ENCODE measurements around the gene STAT2. TPM values are rescaled to one million over a fixed set of nuclear protein-coding genes. Genes with fewer than 3 reads are reported as not detected.
"Not testable (repeated sequence)": the region's sequence is repeated elsewhere in the genome, so short reads cannot be mapped to it uniquely, and the experiment has no call there.

Gene STAT2
- total RNA-seq, 3 donors from 2014 or later (not counting 1 experiment from before 2014, with no cell fraction given), result 140 to 157 (median 143) TPM

DNA sequence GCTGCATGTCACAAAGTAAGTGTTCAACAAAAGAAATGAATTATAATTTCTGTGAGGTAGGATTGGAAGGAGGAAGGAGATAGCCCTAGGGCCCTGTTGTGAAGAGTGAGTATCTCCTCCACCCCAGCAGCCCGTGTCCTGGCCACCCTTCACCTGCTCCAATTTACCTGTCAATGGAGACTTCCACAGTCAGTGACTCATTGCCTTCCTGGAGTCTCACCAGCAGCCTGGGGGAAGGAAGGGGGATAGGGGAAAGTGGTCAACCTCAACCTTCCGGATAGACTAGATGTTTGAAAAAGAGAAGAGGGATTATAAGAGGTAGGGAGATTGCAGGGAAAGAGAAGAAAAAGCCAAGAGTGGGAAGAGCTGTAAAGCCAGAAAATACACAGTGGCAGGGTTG, 9.2 kb downstream of the STAT2 start:
- ATAC-seq (no peak), DNase-seq (no peak)
- H3K4me1 Mint-ChIP-seq, result no peaks in the 10 kb centered on the region
- TF ChIP-seq, protein P1, sequence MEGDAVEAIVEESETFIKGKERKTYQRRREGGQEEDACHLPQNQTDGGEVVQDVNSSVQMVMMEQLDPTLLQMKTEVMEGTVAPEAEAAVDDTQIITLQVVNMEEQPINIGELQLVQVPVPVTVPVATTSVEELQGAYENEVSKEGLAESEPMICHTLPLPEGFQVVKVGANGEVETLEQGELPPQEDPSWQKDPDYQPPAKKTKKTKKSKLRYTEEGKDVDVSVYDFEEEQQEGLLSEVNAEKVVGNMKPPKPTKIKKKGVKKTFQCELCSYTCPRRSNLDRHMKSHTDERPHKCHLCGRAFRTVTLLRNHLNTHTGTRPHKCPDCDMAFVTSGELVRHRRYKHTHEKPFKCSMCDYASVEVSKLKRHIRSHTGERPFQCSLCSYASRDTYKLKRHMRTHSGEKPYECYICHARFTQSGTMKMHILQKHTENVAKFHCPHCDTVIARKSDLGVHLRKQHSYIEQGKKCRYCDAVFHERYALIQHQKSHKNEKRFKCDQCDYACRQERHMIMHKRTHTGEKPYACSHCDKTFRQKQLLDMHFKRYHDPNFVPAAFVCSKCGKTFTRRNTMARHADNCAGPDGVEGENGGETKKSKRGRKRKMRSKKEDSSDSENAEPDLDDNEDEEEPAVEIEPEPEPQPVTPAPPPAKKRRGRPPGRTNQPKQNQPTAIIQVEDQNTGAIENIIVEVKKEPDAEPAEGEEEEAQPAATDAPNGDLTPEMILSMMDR (IDR thresholded peaks at IDR 0.05), result no peak
- no peaks in the 10 kb centered on the region for H3K27me3 ChIP-seq (ENCODE audit: control insufficient read depth, insufficient read depth, low read length)
- H3K36me3 ChIP-seq (ENCODE audit: control insufficient read depth, insufficient read depth, low read length), result peaks cover 83% of the 10 kb centered on the region
- peaks cover 11% of the 10 kb centered on the region for H3K36me3 Mint-ChIP-seq
- H3K27ac ChIP-seq (ENCODE audit: low read length), result no peak overlapping the region
- H3K4me1 ChIP-seq (ENCODE audit: control insufficient read depth, insufficient read depth, low read length), result no peaks in the 10 kb centered on the region
- no peaks in the 10 kb centered on the region for H3K27me3 Mint-ChIP-seq (ENCODE audit: low read depth in 2 of 2)
- intact Hi-C loops (cut with micrococcal nuclease), result no loop called here
- H3K4me3 ChIP-seq (ENCODE audit: low read length), result no peak overlapping the region
- no peaks in the 10 kb centered on the region for H3K9me3 Mint-ChIP-seq
- H3K9me3 ChIP-seq (ENCODE audit: control insufficient read depth, insufficient read depth, low read length), result no peaks in the 10 kb centered on the region
- no peak overlapping the region for H3K4me3 Mint-ChIP-seq
- 100% methylated on average over 1 of the region's 2 CpGs for WGBS (ENCODE audit: insufficient coverage)
- H3K27ac Mint-ChIP-seq, result peak overlapping the region in 1 of 2 donors; percentile 32

DNA sequence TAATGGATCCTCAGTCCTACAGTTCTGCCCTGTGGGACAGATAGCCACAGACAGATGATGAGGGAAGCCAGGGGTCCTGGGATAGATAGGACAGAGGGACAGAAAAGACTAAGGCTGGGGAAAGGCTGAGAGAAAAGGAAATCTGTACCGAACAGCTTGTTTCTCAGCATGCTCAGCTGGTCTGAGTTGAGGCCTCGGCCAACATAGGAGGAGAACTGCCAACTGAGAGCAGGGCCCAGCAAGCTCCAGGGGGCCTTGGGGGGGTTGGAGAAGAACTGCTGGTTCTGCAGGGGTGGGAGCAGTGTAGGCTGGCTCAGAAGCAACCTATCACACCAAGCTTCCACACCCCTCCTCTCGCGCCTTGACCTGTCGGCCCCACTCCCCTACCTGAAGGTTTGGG, 11.1 kb downstream of the STAT2 start:
- intact Hi-C loops (cut with micrococcal nuclease), result no loop called here
- H3K4me1 Mint-ChIP-seq, result peaks cover 0 to 3% of the 10 kb centered on the region in 2 donors
- WGBS (ENCODE audit: insufficient coverage), result 100% methylated on average over 5 of the region's 5 CpGs
- TF ChIP-seq, protein P1 (IDR thresholded peaks at IDR 0.05), result no peak
- Histone ChIP-seq H3K27me3 (ENCODE audit: control insufficient read depth, insufficient read depth, low read length) (no peaks in the 10 kb centered on the region), H3K9me3 (ENCODE audit: control insufficient read depth, insufficient read depth, low read length) (no peaks in the 10 kb centered on the region), H3K4me1 (ENCODE audit: control insufficient read depth, insufficient read depth, low read length) (no peaks in the 10 kb centered on the region), H3K36me3 (ENCODE audit: control insufficient read depth, insufficient read depth, low read length) (peaks cover 73% of the 10 kb centered on the region), H3K27ac (ENCODE audit: low read length) (no peak overlapping the region), H3K4me3 (ENCODE audit: low read length) (no peak overlapping the region)
- no peak overlapping the region for H3K27ac Mint-ChIP-seq
- peaks cover 11% of the 10 kb centered on the region for H3K36me3 Mint-ChIP-seq
- no peaks in the 10 kb centered on the region for H3K9me3 Mint-ChIP-seq
- no peak for DNase-seq
- H3K27me3 Mint-ChIP-seq (ENCODE audit: low read depth in 2 of 2), result no peaks in the 10 kb centered on the region
- ATAC-seq, result no peak
- no peak overlapping the region for H3K4me3 Mint-ChIP-seq

DNA sequence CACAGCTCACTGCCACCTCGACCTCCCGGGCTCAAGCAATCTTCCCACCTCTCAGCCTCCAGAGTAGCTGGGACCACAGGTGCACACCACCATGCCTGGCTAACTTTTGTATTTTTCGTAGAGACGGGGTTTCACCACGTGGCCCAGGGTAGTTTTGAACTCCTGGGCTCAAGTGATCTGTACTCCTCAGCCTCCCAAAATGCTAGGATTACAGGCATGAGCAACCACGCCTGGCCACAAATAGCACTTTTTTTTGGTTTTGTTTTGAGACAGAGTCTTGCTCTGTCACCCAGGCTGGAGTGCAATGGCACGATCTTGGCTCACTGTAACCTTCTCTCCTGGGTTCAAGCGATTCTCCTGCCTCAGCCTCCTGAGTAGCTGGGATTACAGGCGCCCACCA, 12.7 kb downstream of the STAT2 start:
- H3K4me3 ChIP-seq (ENCODE audit: low read length); DNase-seq; ATAC-seq; H3K9me3 ChIP-seq (ENCODE audit: control insufficient read depth, insufficient read depth, low read length); H3K27ac Mint-ChIP-seq; H3K27ac ChIP-seq (ENCODE audit: low read length); H3K27me3 Mint-ChIP-seq (ENCODE audit: low read depth in 2 of 2); H3K4me1 ChIP-seq (ENCODE audit: control insufficient read depth, insufficient read depth, low read length); intact Hi-C loops (cut with micrococcal nuclease); H3K27me3 ChIP-seq (ENCODE audit: control insufficient read depth, insufficient read depth, low read length); H3K9me3 Mint-ChIP-seq; H3K4me3 Mint-ChIP-seq: not testable (repeated sequence)
- 88% methylated on average over 9 of the region's 9 CpGs for WGBS (ENCODE audit: insufficient coverage)
- peaks cover 72% of the 10 kb centered on the region for H3K36me3 ChIP-seq (ENCODE audit: control insufficient read depth, insufficient read depth, low read length)
- Mint-ChIP-seq H3K36me3 (peaks cover 21% of the 10 kb centered on the region), H3K4me1 (peaks cover 0 to 11% of the 10 kb centered on the region in 2 donors)

DNA sequence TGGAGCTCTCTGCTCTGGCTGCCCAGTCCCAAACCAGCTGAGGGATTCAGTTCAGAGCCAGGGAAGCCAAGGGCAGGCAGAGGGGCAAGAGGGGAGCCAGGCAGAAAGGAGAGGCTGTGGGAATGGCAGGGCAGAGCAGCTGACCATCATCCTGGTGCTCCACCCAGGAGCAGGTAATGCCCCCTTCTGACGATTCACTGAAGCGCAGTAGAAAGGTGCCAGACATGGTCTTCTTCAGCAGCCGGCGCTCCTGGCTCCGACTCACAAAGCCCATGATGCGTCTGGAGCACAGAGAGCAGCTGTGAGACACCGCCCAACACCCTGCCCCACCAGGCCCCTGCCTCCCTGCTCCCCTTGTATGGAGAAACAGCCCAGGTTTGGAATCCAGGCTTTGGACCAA, 13.2 kb downstream of the STAT2 start:
- no peak for ATAC-seq
- H3K27ac ChIP-seq (ENCODE audit: low read length), result no peak overlapping the region

DNA sequence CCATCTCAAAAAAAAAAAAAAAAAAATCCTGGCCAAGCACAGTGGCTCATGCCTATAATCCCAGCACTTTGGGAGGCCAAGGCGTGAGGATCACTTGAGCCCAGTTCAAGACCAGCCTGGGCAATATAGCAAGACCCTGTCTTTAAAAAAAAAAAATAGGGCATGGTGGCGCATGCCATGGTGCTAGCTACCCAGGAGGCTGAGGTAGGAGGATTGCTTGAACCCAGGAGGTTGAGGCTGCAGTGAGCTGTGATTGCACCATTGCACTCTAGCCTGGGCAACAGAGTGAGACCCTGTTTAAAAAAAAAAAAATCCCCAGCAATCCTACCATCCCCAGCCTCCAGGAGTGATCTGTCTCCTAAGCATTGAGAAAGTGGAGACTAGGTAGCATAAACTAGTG, 17.6 kb downstream of the STAT2 start:
- H3K36me3 Mint-ChIP-seq, result not testable (repeated sequence)

More for the DNA sequence above, 13.2 kb downstream of the STAT2 start:
- no peaks in the 10 kb centered on the region for H3K9me3 Mint-ChIP-seq
- H3K4me3 ChIP-seq (ENCODE audit: low read length), result no peak overlapping the region
- H3K4me3 Mint-ChIP-seq, result no peak overlapping the region
- intact Hi-C loops (cut with micrococcal nuclease), result no loop called here
- H3K27me3 ChIP-seq (ENCODE audit: control insufficient read depth, insufficient read depth, low read length), result no peaks in the 10 kb centered on the region
- H3K27me3 Mint-ChIP-seq (ENCODE audit: low read depth in 2 of 2), result no peaks in the 10 kb centered on the region
- peak in 1 of 2 donors; percentile 40 for DNase-seq
- peaks cover 0 to 11% of the 10 kb centered on the region in 2 donors for H3K4me1 Mint-ChIP-seq
- 91% methylated on average over 7 of the region's 7 CpGs for WGBS (ENCODE audit: insufficient coverage)
- no peak overlapping the region for H3K27ac Mint-ChIP-seq
- no peaks in the 10 kb centered on the region for H3K9me3 ChIP-seq (ENCODE audit: control insufficient read depth, insufficient read depth, low read length)
- TF ChIP-seq, protein P1 (IDR thresholded peaks at IDR 0.05), result no peak
- H3K36me3 Mint-ChIP-seq, result peaks cover 21% of the 10 kb centered on the region
- peaks cover 70% of the 10 kb centered on the region for H3K36me3 ChIP-seq (ENCODE audit: control insufficient read depth, insufficient read depth, low read length)
- H3K4me1 ChIP-seq (ENCODE audit: control insufficient read depth, insufficient read depth, low read length), result no peaks in the 10 kb centered on the region

More for the DNA sequence above, 17.6 kb downstream of the STAT2 start:
- H3K4me3 ChIP-seq (ENCODE audit: low read length); H3K9me3 ChIP-seq (ENCODE audit: control insufficient read depth, insufficient read depth, low read length); H3K27me3 Mint-ChIP-seq (ENCODE audit: low read depth in 2 of 2); H3K27ac ChIP-seq (ENCODE audit: low read length); H3K27me3 ChIP-seq (ENCODE audit: control insufficient read depth, insufficient read depth, low read length); DNase-seq; intact Hi-C loops (cut with micrococcal nuclease); ATAC-seq; H3K27ac Mint-ChIP-seq; H3K4me3 Mint-ChIP-seq; H3K9me3 Mint-ChIP-seq: not testable (repeated sequence)
- WGBS (ENCODE audit: insufficient coverage), result 96% methylated on average over 2 of the region's 2 CpGs
- H3K4me1 Mint-ChIP-seq, result peaks cover 0 to 22% of the 10 kb centered on the region in 2 donors
- H3K4me1 ChIP-seq (ENCODE audit: control insufficient read depth, insufficient read depth, low read length), result peaks cover 22% of the 10 kb centered on the region
- H3K36me3 ChIP-seq (ENCODE audit: control insufficient read depth, insufficient read depth, low read length), result peaks cover 36% of the 10 kb centered on the region

All from natural killer cell (primary cell).